A673 (cell line): ENCODE data around the gene GGT5. TPM values are rescaled to one million over a fixed set of nuclear protein-coding genes. Genes with fewer than 3 reads are reported as not detected.

ENCODE experiments used
- BruUV-seq: library from RNA; stranded (reverse); fragments of 400-500 nt; replicated peaks from 2 replicates; lab custom pipeline; 2021; lab: Mats Ljungman, UMichigan
- CTCF ChIA-PET: fragments of 300-600 bp; sonication (Branson Sonifier 250); formaldehyde crosslinking; loops from one replicate; lab custom pipeline; 2022; ENCODE audit warnings: antibody characterized with exemption; lab: Charles Lee
- POLR2A ChIA-PET: fragments of 300-600 bp; sonication (Branson Sonifier 250); formaldehyde crosslinking; loops from one replicate; lab custom pipeline; 2022; ENCODE audit warnings: antibody characterized with exemption; ENCODE audit not compliant: low non-redundant PET; lab: Charles Lee
- DNase-seq: peaks from one replicate; pipeline ENCODE4 v3.0.0-alpha.2; 2015; ENCODE audit warnings: low spot score
- H3K27ac ChIP-seq: fragments of 200-600 bp; sonication (generic); 2 replicates; pipeline ENCODE4 v1.5.1; 2016; ENCODE audit warnings: mixed run types, low read depth, mild to moderate bottlenecking, mixed read lengths, antibody characterized with exemption, low read length; ENCODE audit not compliant: poor library complexity, severe bottlenecking
- H3K27me3 ChIP-seq: fragments of 200-600 bp; sonication (generic); replicated peaks from 2 replicates; pipeline ENCODE4 v1.6.1; 2017; ENCODE audit warnings: mixed run types, low read depth, mild to moderate bottlenecking, mixed read lengths, antibody characterized with exemption, low read length; ENCODE audit not compliant: insufficient read depth, poor library complexity
- H3K36me3 ChIP-seq: fragments of 200-600 bp; sonication (generic); 2 replicates; pipeline ENCODE4 v1.6.1; 2016; ENCODE audit warnings: mixed run types, mild to moderate bottlenecking, mixed read lengths, antibody characterized with exemption, low read length; ENCODE audit not compliant: insufficient read depth, poor library complexity, severe bottlenecking
- H3K4me1 ChIP-seq: fragments of 200-600 bp; sonication (generic); 2 replicates; pipeline ENCODE4 v1.6.1; 2017; ENCODE audit warnings: mixed run types, mild to moderate bottlenecking, mixed read lengths, antibody characterized with exemption, low read length; ENCODE audit not compliant: insufficient read depth, poor library complexity, severe bottlenecking
- H3K4me3 ChIP-seq: fragments of 200-600 bp; sonication (generic); 2 replicates; pipeline ENCODE4 v1.5.1; 2016; ENCODE audit warnings: low read depth, mixed run types, mild to moderate bottlenecking, mixed read lengths, low read length; ENCODE audit not compliant: poor library complexity, severe bottlenecking
- H3K9me3 ChIP-seq: fragments of 200-600 bp; sonication (generic); 2 replicates; pipeline ENCODE4 v1.6.1; 2016; ENCODE audit warnings: mixed run types, low read depth, mild to moderate bottlenecking, mixed read lengths, antibody characterized with exemption, low read length; ENCODE audit not compliant: poor library complexity, severe bottlenecking
- CTCF ChIP-seq: fragments of 300-800, 200-600 bp; sonication (generic); conservative IDR thresholded peaks from 2 replicates; pipeline ENCODE4 v1.5.1; 2017; ENCODE audit warnings: low read depth, mild to moderate bottlenecking, antibody characterized with exemption, low read length, moderate library complexity, mixed read lengths
- EZH2 ChIP-seq: fragments of 200-600 bp; sonication (generic); IDR thresholded peaks from 2 replicates; pipeline ENCODE4 v1.6.1; 2017; ENCODE audit warnings: borderline replicate concordance, low read depth, mild to moderate bottlenecking, mixed read lengths, antibody characterized with exemption, low read length; ENCODE audit not compliant: poor library complexity, severe bottlenecking
- intact Hi-C: fragments of 100-400 bp; cut with micrococcal nuclease; formaldehyde crosslinking; loops from one replicate; pipeline ENCODE4 v1.10.0; 2022; ENCODE audit not compliant: unreplicated experiment
- total RNA-seq: library from RNA; stranded (reverse); gene quantifications from 2 replicates; pipeline ENCODE4 v1.2.3, GENCODE V29; 2021

GGT5 gene
- total RNA-seq, 1 experiment from 2014 or later, result not detected

- H3K9me3 ChIP-seq, result no peaks in the 10 kb centered on the region
- H3K36me3 ChIP-seq, result no peaks in the 10 kb centered on the region
- H3K27me3 ChIP-seq, result no peaks in the 10 kb centered on the region
- no peaks in the 10 kb centered on the region for H3K4me1 ChIP-seq
- CTCF ChIA-PET, result no interaction called here
- DNase-seq, result no peak
- BruUV-seq, result no TSS peak
- POLR2A ChIA-PET, result interaction anchor here (0.6 kb wide), 1 partner anchor 153 kb away, joined by 3 read pairs; no protein-coding TSS in a partner anchor
- intact Hi-C loops, result no loop called here
- H3K27ac ChIP-seq, result no peak overlapping the region
- no peak overlapping the region for H3K4me3 ChIP-seq
- no peak for TF ChIP-seq EZH2
- TF ChIP-seq CTCF, result no peak
These were observed 53.0 kb downstream of the GGT5 start for GRCh38 chr22:24191893-24192292.

- no peak for DNase-seq
- POLR2A ChIA-PET, result interaction anchor here (0.6 kb wide), 1 partner anchor 153 kb away, joined by 3 read pairs; no protein-coding TSS in a partner anchor
- no peak for TF ChIP-seq EZH2
- no peak for TF ChIP-seq CTCF
These were observed 53.5 kb downstream of the GGT5 start for GRCh38 chr22:24191381-24191841.

GRCh38 chr22:24190596-24191208, 54.2 kb downstream of the GGT5 start:
- POLR2A ChIA-PET, result no interaction called here
- Histone ChIP-seq H3K27ac (no peak overlapping the region), H3K27me3 (no peaks in the 10 kb centered on the region), H3K4me3 (no peak overlapping the region), H3K36me3 (no peaks in the 10 kb centered on the region), H3K4me1 (no peaks in the 10 kb centered on the region), H3K9me3 (no peaks in the 10 kb centered on the region)
- no peak for TF ChIP-seq EZH2
- no peak for TF ChIP-seq CTCF
- intact Hi-C loops, result no loop called here
- no peak for DNase-seq
- CTCF ChIA-PET, result interaction anchor here (1.0 kb wide), 1 partner anchor 16 kb away, joined by 6 read pairs; no protein-coding TSS in a partner anchor
- BruUV-seq, result no TSS peak

More at GRCh38 chr22:24191381-24191841, 53.5 kb downstream of the GGT5 start:
- Histone ChIP-seq H3K9me3 (no peaks in the 10 kb centered on the region), H3K4me3 (no peak overlapping the region), H3K27me3 (no peaks in the 10 kb centered on the region), H3K4me1 (no peaks in the 10 kb centered on the region), H3K27ac (no peak overlapping the region), H3K36me3 (no peaks in the 10 kb centered on the region)
- CTCF ChIA-PET, result no interaction called here
- intact Hi-C loops, result no loop called here
- BruUV-seq, result no TSS peak
